Astrocyte (in vitro differentiated cells and primary cell): ENCODE data around the gene TMEM266. TPM values are rescaled to one million over a fixed set of nuclear protein-coding genes. Genes with fewer than 3 reads are reported as not detected.

Source experiments
- DNase-seq: peaks from one replicate; pipeline ENCODE4 v3.0.0-alpha.2; 2010; ENCODE audit warnings: low read depth
- FAIRE-seq: peaks from 2 replicates; lab custom pipeline; 2011; peaks lifted over from hg19 to GRCh38; lab: Jason Lieb, UNC
- H2AFZ ChIP-seq: 2 replicates; pipeline ENCODE4 v1.6.0; 2012; ENCODE audit warnings: low read depth, low read length, inconsistent platforms
- H3K27ac ChIP-seq: 2 replicates; pipeline ENCODE4 v1.5.1; 2011; ENCODE audit warnings: low read depth, low read length, inconsistent platforms
- H3K27me3 ChIP-seq: 2 replicates; pipeline ENCODE4 v1.6.0; 2011; ENCODE audit warnings: low read length, inconsistent platforms; ENCODE audit not compliant: insufficient read depth
- H3K36me3 ChIP-seq: 2 replicates; pipeline ENCODE4 v1.5.1; 2011; ENCODE audit warnings: low read length, inconsistent platforms; ENCODE audit not compliant: insufficient read depth
- H3K4me1 ChIP-seq: 2 replicates; pipeline ENCODE4 v1.5.1; 2011; ENCODE audit warnings: low read length, inconsistent platforms; ENCODE audit not compliant: insufficient read depth
- H3K4me2 ChIP-seq: 2 replicates; pipeline ENCODE4 v1.6.0; 2012; ENCODE audit warnings: low read length, inconsistent platforms
- H3K4me3 ChIP-seq: 2 replicates; pipeline ENCODE4 v1.5.1; 2011; ENCODE audit warnings: low read depth, mild to moderate bottlenecking, low read length, inconsistent platforms; ENCODE audit not compliant: insufficient read depth
- H3K79me2 ChIP-seq: 2 replicates; pipeline ENCODE4 v1.6.0; 2012; ENCODE audit warnings: mild to moderate bottlenecking, low read length, inconsistent platforms; ENCODE audit not compliant: insufficient read depth
- H3K9ac ChIP-seq: 2 replicates; pipeline ENCODE4 v1.6.0; 2012; ENCODE audit warnings: mild to moderate bottlenecking, low read length, inconsistent platforms
- H3K9me3 ChIP-seq: 2 replicates; pipeline ENCODE4 v1.5.1; 2012; ENCODE audit warnings: low read depth, mild to moderate bottlenecking, low read length, inconsistent platforms; ENCODE audit not compliant: insufficient read depth
- H4K20me1 ChIP-seq: 2 replicates; pipeline ENCODE4 v1.6.0; 2012; ENCODE audit warnings: low read length, inconsistent platforms; ENCODE audit not compliant: insufficient read depth
- H3K27ac Mint-ChIP-seq: one replicate; pipeline ENCODE4 v1.8.0; 2021; ENCODE audit warnings: mild to moderate bottlenecking, mixed read lengths; ENCODE audit not compliant: unreplicated experiment
- H3K27me3 Mint-ChIP-seq: one replicate; pipeline ENCODE4 v1.8.0; 2021; ENCODE audit warnings: low read depth, mixed read lengths; ENCODE audit not compliant: unreplicated experiment
- H3K36me3 Mint-ChIP-seq: one replicate; pipeline ENCODE4 v1.8.0; 2021; ENCODE audit warnings: low read depth, mixed read lengths; ENCODE audit not compliant: unreplicated experiment
- H3K4me1 Mint-ChIP-seq: one replicate; pipeline ENCODE4 v1.8.0; 2021; ENCODE audit warnings: low read depth, mixed read lengths; ENCODE audit not compliant: unreplicated experiment
- H3K4me3 Mint-ChIP-seq: one replicate; pipeline ENCODE4 v1.8.0; 2021; ENCODE audit warnings: mild to moderate bottlenecking, moderate library complexity, mixed read lengths; ENCODE audit not compliant: unreplicated experiment
- H3K9me3 Mint-ChIP-seq: one replicate; pipeline ENCODE4 v1.8.0; 2021; ENCODE audit warnings: mild to moderate bottlenecking, mixed read lengths; ENCODE audit not compliant: unreplicated experiment
- EZH2 ChIP-seq: IDR thresholded peaks from 2 replicates; pipeline ENCODE4 v1.6.1; 2012; ENCODE audit warnings: mild to moderate bottlenecking, low read length, inconsistent platforms; ENCODE audit not compliant: insufficient read depth
- total RNA-seq: library from RNA; stranded (reverse); gene quantifications from 2 replicates; pipeline ENCODE4 v1.2.1, GENCODE V29; 2021
- TF ChIP-seq, protein P1 (sequence below): IDR thresholded peaks from 2 replicates; pipeline ENCODE4 v1.5.1; 2011; ENCODE audit warnings: low read depth, mild to moderate bottlenecking, inconsistent platforms, low read length, moderate library complexity; ENCODE audit not compliant: insufficient read depth

TMEM266 gene
- total RNA-seq, 1 donor from 2014 or later, result 0.36 TPM

DNA sequence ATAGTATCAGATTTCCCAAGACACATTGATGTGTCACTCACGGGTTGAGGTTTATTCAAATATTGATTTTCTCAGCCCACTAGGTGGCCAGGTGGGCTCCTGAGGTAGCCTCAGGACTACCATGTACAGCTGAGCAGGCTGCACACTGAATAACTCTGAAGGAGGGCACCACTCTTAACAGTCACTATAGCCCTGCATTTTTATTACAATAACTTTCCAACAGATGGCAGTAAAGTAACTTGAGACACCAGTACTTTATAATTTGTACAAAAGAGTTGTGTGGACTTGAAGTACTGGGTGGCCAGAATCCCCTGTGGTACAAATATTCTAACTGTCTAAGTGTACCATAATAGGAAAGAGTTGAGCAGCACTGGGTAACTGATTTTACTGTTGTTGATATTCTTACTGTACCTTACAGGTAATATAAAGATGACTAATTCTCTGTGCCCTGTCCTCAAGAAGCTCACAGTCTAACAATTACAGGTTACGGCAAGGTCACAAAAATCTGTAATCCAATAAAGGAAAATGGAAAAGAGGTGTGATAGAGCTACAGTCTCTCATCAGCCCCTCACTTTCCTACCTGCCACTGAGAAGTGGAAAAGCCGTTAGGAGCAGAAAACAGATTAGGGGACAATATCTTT is 175.5 kb downstream of the TMEM266 start:
- no peak overlapping the region for H3K4me3 Mint-ChIP-seq
- no peak overlapping the region for H3K27ac Mint-ChIP-seq
- no peak overlapping the region for H3K9ac ChIP-seq
- H3K4me2 ChIP-seq, result no peak overlapping the region
- H3K79me2 ChIP-seq, result no peaks in the 10 kb centered on the region
- no peaks in the 10 kb centered on the region for H3K9me3 ChIP-seq
- TF ChIP-seq, protein P1, sequence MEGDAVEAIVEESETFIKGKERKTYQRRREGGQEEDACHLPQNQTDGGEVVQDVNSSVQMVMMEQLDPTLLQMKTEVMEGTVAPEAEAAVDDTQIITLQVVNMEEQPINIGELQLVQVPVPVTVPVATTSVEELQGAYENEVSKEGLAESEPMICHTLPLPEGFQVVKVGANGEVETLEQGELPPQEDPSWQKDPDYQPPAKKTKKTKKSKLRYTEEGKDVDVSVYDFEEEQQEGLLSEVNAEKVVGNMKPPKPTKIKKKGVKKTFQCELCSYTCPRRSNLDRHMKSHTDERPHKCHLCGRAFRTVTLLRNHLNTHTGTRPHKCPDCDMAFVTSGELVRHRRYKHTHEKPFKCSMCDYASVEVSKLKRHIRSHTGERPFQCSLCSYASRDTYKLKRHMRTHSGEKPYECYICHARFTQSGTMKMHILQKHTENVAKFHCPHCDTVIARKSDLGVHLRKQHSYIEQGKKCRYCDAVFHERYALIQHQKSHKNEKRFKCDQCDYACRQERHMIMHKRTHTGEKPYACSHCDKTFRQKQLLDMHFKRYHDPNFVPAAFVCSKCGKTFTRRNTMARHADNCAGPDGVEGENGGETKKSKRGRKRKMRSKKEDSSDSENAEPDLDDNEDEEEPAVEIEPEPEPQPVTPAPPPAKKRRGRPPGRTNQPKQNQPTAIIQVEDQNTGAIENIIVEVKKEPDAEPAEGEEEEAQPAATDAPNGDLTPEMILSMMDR, result peak; percentile 42
- no peak for TF ChIP-seq EZH2
- H3K4me1 ChIP-seq, result no peaks in the 10 kb centered on the region
- peaks cover 19% of the 10 kb centered on the region for H4K20me1 ChIP-seq
- no peaks in the 10 kb centered on the region for H3K27me3 ChIP-seq
- peak; percentile 31 for DNase-seq
- H3K27ac ChIP-seq, result no peak overlapping the region
- H2AFZ ChIP-seq, result no peak overlapping the region
- no peaks in the 10 kb centered on the region for H3K9me3 Mint-ChIP-seq
- H3K36me3 Mint-ChIP-seq, result no peaks in the 10 kb centered on the region
- no peaks in the 10 kb centered on the region for H3K27me3 Mint-ChIP-seq
- FAIRE-seq, result peak; percentile 20
- peaks cover 6% of the 10 kb centered on the region for H3K36me3 ChIP-seq
- H3K4me1 Mint-ChIP-seq, result no peaks in the 10 kb centered on the region
- H3K4me3 ChIP-seq, result no peak overlapping the region

DNA sequence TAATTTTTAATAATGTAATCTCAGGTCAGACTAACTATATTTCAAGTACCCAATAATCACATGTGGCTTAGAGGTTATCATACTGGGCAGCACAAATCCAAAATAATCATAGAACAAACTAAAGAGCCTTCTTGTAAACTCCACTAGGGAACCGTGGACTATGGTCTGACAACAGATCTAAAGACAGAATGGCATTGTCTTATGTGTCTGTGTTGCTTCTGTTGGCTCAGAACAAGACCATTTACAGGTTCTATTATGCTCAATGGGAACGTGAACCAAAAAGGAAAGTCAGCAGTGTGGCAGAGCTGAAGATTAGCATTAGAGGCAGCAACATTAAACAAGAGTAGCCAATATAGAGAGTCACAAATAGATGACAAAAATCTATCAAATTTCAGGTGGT is 176.6 kb downstream of the TMEM266 start:
- H3K36me3 Mint-ChIP-seq, result no peaks in the 10 kb centered on the region
- H3K27ac ChIP-seq, result no peak overlapping the region
- peaks cover 19% of the 10 kb centered on the region for H4K20me1 ChIP-seq
- H3K4me2 ChIP-seq, result no peak overlapping the region
- no peak overlapping the region for H3K4me3 Mint-ChIP-seq
- no peaks in the 10 kb centered on the region for H3K36me3 ChIP-seq
- H2AFZ ChIP-seq, result no peak overlapping the region
- H3K27me3 ChIP-seq, result no peaks in the 10 kb centered on the region
- H3K4me1 ChIP-seq, result no peaks in the 10 kb centered on the region
- TF ChIP-seq, protein P1, result no peak
- TF ChIP-seq EZH2, result no peak
- FAIRE-seq (no peak), DNase-seq (no peak)
- no peak overlapping the region for H3K4me3 ChIP-seq
- H3K9me3 ChIP-seq, result no peaks in the 10 kb centered on the region
- no peaks in the 10 kb centered on the region for H3K27me3 Mint-ChIP-seq
- no peaks in the 10 kb centered on the region for H3K4me1 Mint-ChIP-seq
- H3K27ac Mint-ChIP-seq, result no peak overlapping the region
- no peaks in the 10 kb centered on the region for H3K79me2 ChIP-seq
- no peaks in the 10 kb centered on the region for H3K9me3 Mint-ChIP-seq
- no peak overlapping the region for H3K9ac ChIP-seq

DNA sequence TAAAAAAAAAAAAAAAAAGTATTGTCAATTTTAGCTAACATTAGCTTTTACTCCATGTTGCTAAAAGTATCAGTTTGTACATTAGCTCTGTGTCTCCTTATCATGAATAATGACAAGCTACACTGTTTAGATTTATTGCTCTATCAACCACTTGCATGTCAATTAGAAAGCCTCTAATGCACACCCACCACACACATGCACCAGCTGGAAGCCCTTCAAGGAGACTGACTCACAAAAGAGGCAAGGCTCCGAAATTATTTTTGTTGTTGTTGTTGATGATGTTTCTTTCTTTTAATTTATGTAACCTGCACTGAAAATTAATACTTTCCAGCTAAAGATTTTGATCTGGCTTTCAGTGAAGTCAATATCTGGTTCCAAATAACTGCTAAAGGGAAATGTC is 180.0 kb downstream of the TMEM266 start:
- FAIRE-seq (no peak), DNase-seq (peak; percentile 14)
- Histone ChIP-seq H3K79me2 (no peaks in the 10 kb centered on the region), H3K9me3 (no peaks in the 10 kb centered on the region), H3K27ac (no peak overlapping the region), H3K4me2 (no peak overlapping the region), H3K27me3 (no peaks in the 10 kb centered on the region), H2AFZ (no peak overlapping the region), H4K20me1 (peaks cover 14% of the 10 kb centered on the region), H3K4me3 (no peak overlapping the region), H3K36me3 (no peaks in the 10 kb centered on the region), H3K9ac (no peak overlapping the region), H3K4me1 (no peaks in the 10 kb centered on the region)
- no peak overlapping the region for H3K27ac Mint-ChIP-seq
- no peak overlapping the region for H3K4me3 Mint-ChIP-seq
- no peak for TF ChIP-seq EZH2
- TF ChIP-seq, protein P1, result no peak
- H3K9me3 Mint-ChIP-seq, result no peaks in the 10 kb centered on the region
- H3K27me3 Mint-ChIP-seq, result no peaks in the 10 kb centered on the region
- no peaks in the 10 kb centered on the region for H3K4me1 Mint-ChIP-seq
- peaks cover 4% of the 10 kb centered on the region for H3K36me3 Mint-ChIP-seq
